BJ (cell line): ENCODE measurements around the gene COG3. TPM values are rescaled to one million over a fixed set of nuclear protein-coding genes. Genes with fewer than 3 reads are reported as not detected.

ENCODE experiments used
- CTCF ChIA-PET: fragments of 350-600 bp; formaldehyde crosslinking; extraction: SDS; loops from one replicate; lab custom pipeline; 2021; ENCODE audit warnings: antibody characterized with exemption, inconsistent platforms; lab: Yijun Ruan, JAX
- POLR2A ChIA-PET: fragments of 300-600 bp; sonication (Branson Sonifier 250); formaldehyde crosslinking; extraction: SDS; loops from one replicate; lab custom pipeline; 2021; ENCODE audit warnings: antibody characterized with exemption; lab: Charles Lee
- DNase-seq: peaks from one replicate; pipeline ENCODE4 v3.0.0-alpha.2; 2011; ENCODE audit warnings: low read depth
- H3K27me3 ChIP-seq: 2 replicates; pipeline ENCODE4 v1.6.0; 2011; ENCODE audit warnings: low read length; ENCODE audit not compliant: control insufficient read depth, insufficient read depth
- H3K36me3 ChIP-seq: 2 replicates; pipeline ENCODE4 v1.5.1; 2011; ENCODE audit warnings: low read length; ENCODE audit not compliant: control insufficient read depth, insufficient read depth
- H3K4me3 ChIP-seq: 2 replicates; pipeline ENCODE4 v1.5.1; 2011; ENCODE audit warnings: low read depth, mild to moderate bottlenecking, control low read depth, low read length
- CTCF ChIP-seq: IDR thresholded peaks from 2 replicates; pipeline ENCODE4 v1.5.1; 2011; ENCODE audit warnings: low read depth, mild to moderate bottlenecking, control low read depth, inconsistent platforms, low read length, moderate library complexity; ENCODE audit not compliant: insufficient read depth
- polyA plus RNA-seq: library from polyadenylated mRNA; depleted of rRNA; stranded (reverse); fragments of >200 nt; gene quantifications from 2 replicates; pipeline ENCODE4 v1.2.3, GENCODE V29; 2011

COG3 gene
- polyA plus RNA-seq, 1 experiment = 13.9 TPM

DNA sequence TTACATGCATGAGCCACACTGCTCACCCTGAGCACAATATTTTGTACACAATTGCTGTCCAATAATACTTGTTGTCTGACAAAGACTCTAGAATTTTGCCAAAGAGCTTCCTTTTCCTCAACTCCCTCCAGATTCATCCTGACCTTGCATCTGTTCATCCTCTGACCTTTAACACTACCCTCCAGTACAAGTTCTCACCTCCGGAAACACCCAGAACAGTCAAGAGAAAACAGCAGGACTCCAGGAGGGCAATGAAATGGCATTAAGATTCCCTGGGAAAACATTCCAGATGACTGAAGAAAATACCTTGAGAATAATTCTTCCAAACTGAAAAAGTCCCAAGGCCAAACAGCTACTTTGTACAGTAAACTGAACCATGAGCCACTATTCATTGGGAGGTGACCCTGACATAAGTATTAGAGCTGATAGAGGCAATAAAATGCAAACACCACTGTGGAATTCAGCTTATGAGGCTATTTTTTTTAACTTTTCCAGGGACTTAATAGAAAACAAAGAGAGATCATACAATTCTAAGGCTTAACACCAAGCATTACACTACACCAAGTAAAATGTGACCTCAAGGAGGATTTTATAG, 15.7 kb upstream of the COG3 start:
- no peak overlapping the region for H3K4me3 ChIP-seq
- DNase-seq = no peak
- no peak for TF ChIP-seq CTCF
- POLR2A ChIA-PET = no interaction called here
- H3K36me3 ChIP-seq = no peaks in the 10 kb centered on the region
- H3K27me3 ChIP-seq = no peaks in the 10 kb centered on the region
- CTCF ChIA-PET = no interaction called here

DNA sequence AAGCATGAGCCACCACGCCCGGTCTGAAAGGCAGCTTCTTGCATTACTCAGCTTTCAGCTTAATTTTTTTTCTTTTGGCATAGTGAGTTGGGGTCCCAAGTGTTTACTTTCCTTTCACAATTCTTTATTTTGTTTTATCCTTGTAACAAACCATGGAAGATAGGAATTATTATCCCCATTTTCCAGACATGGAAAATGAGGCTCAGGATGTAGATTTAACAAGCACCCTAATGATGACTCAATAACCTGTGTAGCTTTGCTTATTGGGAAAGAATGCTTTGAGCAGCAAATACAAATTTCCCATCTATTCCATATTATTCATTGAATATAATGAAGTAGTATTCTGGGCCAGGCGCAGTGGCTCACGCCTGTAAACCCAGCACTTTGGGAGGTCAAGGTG, 13.5 kb upstream of the COG3 start:
- ChIA-PET POLR2A (no interaction called here), CTCF (no interaction called here)
- Histone ChIP-seq H3K4me3 (no peak overlapping the region), H3K36me3 (no peaks in the 10 kb centered on the region), H3K27me3 (no peaks in the 10 kb centered on the region)
- DNase-seq = no peak
- no peak for TF ChIP-seq CTCF

- CTCF ChIA-PET = no interaction called here
- POLR2A ChIA-PET = no interaction called here
- no peak for TF ChIP-seq CTCF
- Histone ChIP-seq H3K4me3 (no peak overlapping the region), H3K36me3 (no peaks in the 10 kb centered on the region), H3K27me3 (no peaks in the 10 kb centered on the region)
- no peak for DNase-seq
Observed at GRCh38 chr13:45454204-45454603, 10.5 kb upstream of the COG3 start.

DNA sequence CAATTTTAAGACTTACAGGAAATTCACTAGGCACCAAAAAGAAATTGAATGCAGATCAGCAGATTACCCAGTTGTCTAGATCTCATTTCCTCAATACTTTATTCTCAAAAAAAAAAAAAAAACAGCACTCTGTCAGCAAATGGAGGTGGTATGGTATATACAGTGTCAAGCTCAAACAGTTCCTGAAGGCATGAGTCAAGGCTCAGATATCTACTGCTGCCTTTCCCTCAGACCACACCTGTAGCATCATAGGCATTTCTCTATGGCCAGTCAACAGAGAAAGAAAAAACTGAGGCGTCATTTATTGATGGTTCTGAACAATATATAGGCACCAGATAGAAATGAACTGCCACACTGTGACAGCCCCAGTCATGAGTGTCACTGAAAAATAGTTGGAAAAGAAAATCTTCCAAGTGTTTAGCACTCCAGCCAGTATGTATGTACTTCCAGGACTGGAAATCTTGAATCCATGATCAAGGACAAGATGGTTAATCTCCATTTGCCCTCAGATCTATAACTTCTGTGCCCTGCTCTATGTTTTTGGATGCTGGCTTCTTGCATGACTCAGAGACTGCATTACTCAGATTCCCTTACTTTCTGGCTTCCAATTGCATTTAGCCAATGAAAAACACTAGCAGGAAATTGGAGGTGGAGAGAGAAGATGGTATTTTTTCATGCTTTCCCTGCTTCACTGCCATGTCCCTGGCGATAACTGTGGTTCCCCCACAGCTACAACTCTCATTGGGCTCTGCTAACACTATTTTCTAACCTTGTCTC, 8.4 kb upstream of the COG3 start:
- CTCF ChIA-PET = no interaction called here
- H3K4me3 ChIP-seq = no peak overlapping the region
- no peak for DNase-seq
- no peaks in the 10 kb centered on the region for H3K36me3 ChIP-seq
- no peak for TF ChIP-seq CTCF
- POLR2A ChIA-PET = no interaction called here
- H3K27me3 ChIP-seq = 0 out of 2 replicates have a peak, but pooled peaks cover 1% of the 10 kb centered on the region

- CTCF ChIA-PET = interaction anchor here (1.0 to 2.1 kb wide), 2 partner anchors 10 to 48 kb away, joined by 4 to 7 read pairs; no protein-coding TSS in a partner anchor
- no peak; the same call in 1 of the 2 replicates for TF ChIP-seq CTCF
- H3K4me3 ChIP-seq = peak overlapping the region; percentile 100
- H3K36me3 ChIP-seq = no peaks in the 10 kb centered on the region
- POLR2A ChIA-PET = no interaction called here
- DNase-seq = no peak
- 0 out of 2 replicates have a peak, but pooled peaks cover 1% of the 10 kb centered on the region for H3K27me3 ChIP-seq
Observed at GRCh38 chr13:45464141-45464686, 525 bp upstream of the COG3 start.
